Renal cortex interstitium (tissue), 11 donors: ENCODE data around the gene ZNF775. TPM values are rescaled to one million over a fixed set of nuclear protein-coding genes. Genes with fewer than 3 reads are reported as not detected.
A peak's percentile ranks its signal among the peaks of the same experiment; 100 is the strongest.

Source experiments
- DNase-seq, 11 donors: peaks; one replicate each; pipeline ENCODE4 v3.0.0-alpha.2; 2013; ENCODE audit warnings: low read depth in 9 of 11, low spot score in 4 of 11; ENCODE audit errors: extremely low read depth in 1 of 11
- polyA plus RNA-seq, 3 donors: library from polyadenylated mRNA; unstranded; fragments of 120-200 nt; gene quantifications; one replicate each; pipeline ENCODE4 v1.2.1, GENCODE V29; 2013; ENCODE audit not compliant: insufficient read length in 3 of 3

The ZNF775 gene
- polyA plus RNA-seq, 3 donors, result 3.8 to 7.0 (median 7.0) TPM

DNA sequence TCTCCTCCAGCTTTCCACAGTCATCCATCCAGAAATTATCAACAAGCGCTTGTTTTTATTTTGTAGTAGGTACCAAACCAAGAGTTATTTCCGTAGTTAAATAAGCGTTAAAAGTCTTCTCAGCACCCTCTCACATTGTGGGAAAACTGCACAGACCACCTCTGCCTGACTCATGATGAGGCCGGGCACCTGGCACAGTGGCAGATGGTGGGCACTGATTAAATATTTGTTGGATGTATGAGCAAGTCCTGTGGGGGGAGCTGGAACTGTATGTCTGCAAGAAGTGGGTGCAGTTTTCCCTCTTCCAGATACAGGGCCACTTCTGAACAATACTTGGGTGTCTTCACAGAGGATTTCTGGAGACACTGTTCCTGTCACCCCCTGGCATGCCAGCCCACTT lies 15.8 kb upstream of the ZNF775 start:
- no peak for DNase-seq

DNA sequence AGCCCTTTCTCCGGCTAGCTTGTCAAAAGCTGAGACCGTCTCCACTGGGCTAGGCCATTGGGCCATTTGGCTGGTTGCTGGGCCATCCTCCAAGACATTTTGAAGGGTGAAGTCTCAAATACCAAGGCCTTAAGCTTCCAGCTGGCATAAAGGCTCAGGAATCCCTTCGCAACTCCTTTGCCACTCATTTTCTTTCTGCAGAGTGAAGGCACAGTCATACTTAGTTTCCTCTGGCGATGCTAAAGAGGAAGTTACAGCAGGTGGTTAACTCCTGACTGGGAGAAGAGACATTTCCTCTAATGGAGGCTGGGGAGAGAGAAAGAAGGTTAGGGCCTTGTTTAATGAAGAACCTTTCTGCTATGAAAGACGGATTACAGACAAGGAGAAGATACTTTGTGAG lies 15.3 kb upstream of the ZNF775 start:
- DNase-seq, result no peak

DNA sequence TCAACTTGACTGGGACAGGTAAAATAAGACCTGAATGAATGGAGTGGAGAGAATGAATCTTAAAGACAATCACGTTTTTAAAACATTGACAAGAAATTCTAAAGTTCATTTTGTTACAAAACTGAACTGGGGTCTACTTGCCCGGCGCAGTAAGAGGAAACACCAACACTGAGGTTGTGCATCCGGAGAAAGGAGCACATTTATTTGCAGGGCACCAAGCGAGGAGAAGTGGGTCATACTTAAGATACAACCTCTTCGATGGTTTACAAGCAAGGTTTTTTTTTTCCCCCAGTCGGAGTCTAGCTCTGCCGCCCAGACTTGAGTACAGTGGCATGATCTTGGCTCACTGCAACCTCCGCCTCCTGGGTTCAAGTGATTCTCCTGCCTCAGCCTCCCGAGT lies 13.9 kb upstream of the ZNF775 start:
- no peak for DNase-seq

DNA sequence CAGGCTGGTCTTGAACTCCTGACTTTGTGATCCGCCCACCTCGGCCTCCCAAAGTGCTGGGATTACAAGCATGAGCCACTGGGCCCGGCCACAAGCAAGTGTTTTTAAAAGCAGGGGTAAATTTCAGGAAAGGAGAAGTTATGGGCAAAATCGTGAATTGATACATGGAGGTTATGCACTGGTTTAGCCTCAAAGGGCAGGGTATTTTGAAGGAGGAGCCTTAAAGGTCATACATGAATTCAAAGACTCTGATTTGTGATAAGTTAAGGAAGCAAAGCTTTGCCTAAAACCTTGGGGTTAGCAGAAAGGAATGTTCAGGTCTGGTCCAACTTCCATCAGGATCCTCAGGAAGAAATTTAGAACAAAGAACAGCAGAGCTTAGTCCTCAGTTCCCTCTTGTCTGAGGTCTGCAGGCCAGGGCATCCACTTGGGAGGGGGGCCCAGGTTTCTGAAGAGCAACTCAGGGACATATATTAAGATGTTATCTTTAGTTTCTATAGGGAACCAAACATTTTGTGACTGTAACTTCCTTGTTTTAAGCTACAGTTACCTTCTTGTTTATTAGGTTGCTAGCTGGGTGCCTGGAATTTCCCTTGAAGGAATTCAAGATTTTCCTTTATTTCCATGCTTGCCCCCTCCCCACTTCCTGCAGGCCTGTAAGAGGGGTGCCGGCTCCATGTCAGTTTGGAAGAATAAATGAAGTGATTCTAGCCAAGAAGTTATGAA lies 13.3 kb upstream of the ZNF775 start:
- no peak for DNase-seq

DNA sequence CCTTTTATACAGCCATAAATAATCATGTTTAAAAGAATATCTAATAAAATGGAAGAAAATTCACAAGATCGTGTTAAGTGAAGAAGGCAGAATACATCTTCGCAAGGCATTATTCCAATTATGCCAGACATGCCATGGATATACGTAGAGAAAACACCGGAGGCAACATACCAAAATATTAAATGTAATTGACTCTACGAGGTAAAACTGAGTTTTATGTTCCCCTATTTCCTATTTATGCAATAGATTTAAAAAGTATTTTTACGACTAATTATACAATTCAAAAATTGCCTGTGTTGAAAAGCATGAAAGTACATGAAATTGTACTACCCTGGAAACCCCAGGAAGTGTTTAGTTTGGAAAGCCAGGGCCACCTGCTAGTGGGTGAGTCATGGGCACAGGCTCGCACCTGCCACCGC lies 11.4 kb upstream of the ZNF775 start:
- DNase-seq, result no peak

DNA sequence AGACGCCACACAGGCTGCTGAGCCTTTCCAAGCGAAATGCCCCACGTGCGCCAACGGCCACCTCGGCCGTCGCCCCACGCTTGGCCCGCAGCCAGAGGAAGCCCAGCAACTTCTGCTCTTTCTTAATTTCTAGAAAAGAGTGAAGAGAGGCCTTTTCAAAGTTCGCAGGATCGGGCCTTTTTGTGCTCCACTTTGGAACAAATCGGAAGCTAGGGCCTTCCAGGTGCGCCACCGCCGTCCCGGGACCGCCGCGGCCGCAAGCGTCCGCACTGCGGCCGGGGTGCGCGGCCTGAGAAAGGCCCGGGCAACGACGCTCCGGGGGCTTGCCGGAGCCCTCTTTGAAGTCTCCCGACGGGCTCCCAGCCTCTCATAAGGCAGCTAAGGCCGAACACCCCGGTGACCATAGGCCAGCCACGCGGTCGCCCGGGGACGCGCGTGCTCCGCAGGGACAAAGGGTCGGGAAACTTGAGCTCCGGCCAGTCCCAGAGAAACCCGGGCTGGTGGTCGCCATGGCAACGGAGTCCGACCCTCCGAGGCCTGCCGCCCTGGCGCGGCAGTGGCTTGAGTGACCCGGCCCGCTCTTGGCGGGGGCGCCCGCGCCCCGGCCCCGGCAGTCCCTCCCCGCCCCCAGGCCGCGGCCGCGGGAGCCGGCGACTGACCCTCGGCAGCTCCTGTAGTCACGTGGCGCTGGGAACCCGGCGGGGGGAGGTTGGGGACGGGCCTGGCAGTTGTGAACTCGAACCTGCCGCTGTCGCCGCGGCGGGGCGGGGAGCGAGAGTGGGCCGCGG lies 10.8 kb upstream of the ZNF775 start, which contains the start of gene REPIN1:
TSS of gene REPIN1 (plus strand) at position 727 of the 788 bp plus-strand sequence. CDS start 890 bp downstream, outside the sequence.
- DNase-seq, result peak in 9 of 11 donors; percentile 50 to 90 (median 83)

DNA sequence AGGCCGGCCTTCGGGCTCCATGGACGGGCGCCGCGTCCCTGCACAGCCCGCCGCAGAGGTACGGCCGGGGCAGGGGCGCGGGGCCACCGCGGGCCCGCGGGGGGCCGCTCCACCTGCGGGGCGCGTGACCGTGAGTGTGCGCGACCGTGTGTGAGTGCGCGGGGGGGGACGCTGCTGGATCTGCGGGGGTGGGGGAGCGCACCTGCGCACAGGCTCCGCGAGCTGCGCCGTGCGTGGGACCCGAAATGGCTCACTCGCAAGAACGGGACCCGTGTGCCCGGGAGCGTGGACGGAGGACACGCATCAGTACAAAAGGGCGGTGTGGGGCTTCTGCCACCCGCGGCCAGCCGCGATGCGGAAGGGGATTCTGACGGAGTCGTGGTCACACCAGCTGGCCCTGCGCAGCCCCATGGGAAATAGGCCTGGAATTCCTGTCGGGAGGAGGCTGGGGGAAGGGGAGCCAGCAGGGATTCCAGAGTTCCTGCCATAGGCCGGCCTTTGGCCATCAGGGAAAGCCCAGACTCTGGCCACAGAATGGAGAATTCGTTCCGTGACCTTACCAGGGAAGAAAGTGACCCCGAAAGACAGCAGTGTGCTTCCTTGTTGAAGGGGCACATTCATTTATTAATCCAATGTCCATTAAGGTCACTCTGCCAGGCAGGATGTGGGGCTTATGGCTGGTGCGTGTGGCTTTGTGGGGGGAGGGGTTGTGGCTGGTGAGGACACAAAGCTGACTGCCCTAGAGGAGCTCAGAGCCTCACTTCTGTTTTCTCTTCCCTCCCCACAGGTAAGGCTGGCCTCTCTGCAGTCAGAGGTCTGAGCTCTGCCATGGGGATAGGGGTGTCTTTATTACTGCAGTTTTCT lies 10.0 kb upstream of the ZNF775 start:
- DNase-seq, result peak in 6 of 11 donors; percentile 51 to 82 (median 71)

DNA sequence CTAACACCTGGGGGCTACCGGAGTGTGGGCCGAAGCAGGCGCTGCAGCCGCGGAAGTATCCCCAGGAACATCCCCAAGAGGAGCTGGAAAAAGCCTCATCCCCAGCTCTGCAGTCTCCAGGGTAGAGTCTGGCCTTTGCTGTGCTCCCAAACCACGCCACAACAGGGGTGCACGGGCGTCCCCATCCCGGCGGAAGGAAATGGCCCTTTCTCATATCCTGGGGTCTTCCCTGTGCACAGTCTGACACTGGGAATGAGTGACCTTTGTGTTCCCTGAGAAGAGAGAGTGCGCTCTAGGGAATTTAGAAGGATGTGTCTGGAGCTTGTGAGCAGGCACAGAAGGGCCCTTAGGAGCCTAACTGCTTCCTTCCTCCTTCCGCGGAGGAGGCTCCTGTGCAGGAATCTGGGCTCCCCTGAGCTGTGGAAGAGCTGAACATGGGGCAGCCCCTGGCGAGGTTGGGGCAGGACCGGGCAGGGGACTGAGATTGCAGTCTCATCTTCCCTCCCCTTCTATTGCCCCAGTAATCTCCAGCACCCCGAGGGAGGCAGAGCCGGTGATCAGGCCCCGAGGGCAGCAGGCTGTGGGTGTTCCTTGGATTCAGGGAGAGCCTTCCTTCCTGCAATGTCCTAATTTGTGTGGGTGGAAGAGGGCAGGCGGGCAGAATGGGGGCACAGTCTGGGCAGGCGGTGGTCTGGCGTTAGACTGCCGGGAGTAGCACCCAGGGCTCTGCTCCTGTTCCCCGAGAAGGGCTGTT lies 9.2 kb upstream of the ZNF775 start:
- DNase-seq, result no peak

DNA sequence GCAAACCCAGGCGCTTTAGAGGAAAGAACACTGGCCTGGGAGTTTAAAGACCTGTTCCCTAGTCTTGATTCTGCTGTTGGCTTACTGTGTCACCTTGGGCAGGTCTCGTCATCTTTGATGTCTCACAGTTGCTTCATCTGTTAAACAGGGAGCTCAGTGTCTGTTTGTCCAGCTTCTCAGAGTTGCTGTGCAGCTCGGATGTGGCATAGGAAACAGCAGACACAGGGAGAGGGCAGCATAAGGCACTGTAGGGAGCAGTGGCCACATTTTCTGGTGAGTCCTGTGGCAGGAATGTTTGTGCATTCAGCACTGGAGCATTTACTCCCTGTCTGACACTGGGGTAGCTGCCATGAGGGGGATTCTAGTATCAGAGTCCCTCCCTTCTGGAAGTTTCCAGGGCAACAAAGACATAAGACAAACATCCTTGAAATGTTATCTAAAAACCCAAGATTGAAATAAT lies 8.5 kb upstream of the ZNF775 start:
- no peak for DNase-seq

DNA sequence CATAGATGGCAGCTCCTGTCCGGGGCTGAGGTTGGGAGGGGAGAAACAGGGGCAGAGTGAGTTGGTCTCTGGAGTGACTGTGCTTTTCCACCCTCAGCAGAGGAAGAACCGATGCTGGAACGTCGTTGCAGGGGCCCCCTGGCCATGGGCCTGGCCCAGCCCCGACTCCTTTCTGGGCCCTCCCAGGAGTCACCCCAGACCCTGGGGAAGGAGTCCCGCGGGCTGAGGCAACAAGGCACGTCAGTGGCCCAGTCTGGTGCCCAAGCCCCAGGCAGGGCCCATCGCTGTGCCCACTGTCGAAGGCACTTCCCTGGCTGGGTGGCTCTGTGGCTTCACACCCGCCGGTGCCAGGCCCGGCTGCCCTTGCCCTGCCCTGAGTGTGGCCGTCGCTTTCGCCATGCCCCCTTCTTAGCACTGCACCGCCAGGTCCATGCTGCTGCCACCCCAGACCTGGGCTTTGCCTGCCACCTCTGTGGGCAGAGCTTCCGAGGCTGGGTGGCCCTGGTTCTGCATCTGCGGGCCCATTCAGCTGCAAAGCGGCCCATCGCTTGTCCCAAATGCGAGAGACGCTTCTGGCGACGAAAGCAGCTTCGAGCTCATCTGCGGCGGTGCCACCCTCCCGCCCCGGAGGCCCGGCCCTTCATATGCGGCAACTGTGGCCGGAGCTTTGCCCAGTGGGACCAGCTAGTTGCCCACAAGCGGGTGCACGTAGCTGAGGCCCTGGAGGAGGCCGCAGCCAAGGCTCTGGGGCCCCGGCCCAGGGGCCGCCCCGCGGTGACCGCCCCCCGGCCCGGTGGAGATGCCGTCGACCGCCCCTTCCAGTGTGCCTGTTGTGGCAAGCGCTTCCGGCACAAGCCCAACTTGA lies 7.8 kb upstream of the ZNF775 start:
- DNase-seq, result no peak

DNA sequence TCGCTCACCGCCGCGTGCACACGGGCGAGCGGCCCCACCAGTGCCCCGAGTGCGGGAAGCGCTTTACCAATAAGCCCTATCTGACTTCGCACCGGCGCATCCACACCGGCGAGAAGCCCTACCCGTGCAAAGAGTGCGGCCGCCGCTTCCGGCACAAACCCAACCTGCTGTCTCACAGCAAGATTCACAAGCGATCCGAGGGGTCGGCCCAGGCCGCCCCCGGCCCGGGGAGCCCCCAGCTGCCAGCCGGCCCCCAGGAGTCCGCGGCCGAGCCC lies 7.2 kb upstream of the ZNF775 start:
- DNase-seq, result no peak

DNA sequence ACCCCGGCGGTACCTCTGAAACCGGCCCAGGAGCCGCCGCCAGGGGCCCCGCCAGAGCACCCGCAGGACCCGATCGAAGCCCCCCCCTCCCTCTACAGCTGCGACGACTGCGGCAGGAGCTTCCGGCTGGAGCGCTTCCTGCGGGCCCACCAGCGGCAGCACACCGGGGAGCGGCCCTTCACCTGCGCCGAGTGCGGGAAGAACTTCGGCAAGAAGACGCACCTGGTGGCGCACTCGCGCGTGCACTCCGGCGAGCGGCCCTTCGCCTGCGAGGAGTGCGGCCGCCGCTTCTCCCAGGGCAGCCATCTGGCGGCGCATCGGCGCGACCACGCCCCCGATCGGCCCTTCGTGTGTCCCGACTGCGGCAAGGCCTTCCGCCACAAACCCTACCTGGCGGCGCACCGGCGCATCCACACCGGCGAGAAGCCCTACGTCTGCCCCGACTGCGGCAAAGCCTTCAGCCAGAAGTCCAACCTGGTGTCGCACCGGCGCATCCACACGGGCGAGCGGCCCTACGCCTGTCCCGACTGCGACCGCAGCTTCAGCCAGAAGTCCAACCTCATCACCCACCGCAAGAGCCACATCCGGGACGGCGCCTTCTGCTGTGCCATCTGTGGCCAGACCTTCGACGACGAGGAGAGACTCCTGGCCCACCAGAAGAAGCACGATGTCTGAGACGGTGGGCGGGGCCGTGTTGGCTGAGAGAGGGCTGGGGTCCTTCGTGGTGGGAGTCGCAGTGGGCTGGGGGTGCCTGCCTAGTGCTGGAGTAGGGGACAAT lies 6.7 kb upstream of the ZNF775 start:
- DNase-seq, result no peak

DNA sequence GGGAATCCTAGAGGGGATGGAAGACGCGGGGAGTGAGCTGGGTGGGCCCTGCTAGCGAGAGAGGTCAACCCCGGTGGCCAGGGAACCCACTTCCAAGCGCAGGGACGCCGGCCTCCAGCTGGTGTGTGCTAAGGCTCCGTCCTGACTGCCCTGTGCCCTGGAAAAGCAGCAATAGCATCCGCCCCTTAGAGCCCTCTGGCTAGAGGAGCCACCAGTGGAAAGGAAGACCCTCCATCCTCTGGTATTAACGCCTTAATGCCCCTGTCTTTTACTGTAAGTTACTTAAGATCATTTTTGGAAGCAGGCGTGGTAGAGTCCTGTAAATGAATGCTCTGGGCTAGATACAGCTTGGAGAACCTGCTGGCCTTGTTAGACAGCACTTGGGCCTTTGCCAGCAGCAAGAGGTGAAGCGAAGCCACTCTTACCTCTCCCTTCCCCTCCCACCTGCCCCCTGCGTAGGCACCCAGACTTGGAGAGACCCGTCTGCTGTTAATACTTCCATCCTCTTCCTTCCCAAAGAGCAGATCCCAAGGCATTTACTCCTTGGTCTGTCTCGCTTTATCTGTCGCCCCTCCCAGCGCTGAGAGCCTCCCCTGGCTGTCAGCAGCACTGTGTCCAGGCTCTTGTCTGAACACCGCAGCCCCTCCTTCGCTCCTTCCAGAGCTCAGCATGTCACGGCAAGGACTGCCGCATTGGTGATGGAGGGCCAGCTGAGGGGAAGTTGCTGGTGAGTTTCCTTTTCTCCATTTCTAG lies 5.9 kb upstream of the ZNF775 start:
- no peak for DNase-seq

DNA sequence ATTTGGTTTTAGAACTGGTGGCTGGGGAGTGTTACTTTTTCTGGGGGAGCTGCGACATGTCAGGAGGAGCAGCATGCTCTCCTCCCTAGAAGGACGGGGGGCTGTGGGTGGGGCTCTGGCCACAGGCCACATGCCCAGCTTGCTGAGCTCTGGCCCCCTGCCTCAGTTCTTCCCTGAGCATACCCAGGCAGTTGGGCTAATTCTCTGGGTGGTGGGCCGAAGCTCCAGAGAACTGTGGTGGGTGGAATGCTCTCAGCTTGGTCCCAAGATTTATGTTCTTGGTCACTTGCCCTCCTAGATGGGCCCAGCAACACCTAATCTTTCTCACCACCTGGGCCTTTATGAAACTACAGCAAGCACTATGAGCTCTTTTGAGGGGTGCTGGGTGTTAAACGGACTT lies 5.1 kb upstream of the ZNF775 start:
- DNase-seq, result no peak

DNA sequence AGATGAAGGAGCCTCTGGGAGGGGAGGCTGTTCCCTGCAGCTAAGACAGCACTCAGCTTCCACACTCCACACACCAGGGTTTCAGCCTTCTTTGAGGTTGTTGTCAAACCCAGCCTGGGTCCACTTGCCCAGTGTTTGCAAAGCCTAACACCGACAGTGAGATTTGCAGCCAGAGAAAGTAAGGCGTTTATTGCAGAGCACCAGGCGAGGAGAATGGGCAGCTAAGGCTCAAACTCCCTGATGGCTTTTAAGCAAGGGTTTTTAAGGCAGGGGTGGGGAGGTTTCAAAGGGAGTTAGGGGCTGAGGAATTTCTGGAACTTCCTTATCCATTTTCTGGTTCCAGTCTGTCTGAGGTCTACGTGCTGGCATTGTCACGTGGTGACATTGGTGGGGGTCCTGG lies 4.7 kb upstream of the ZNF775 start:
- no peak for DNase-seq

DNA sequence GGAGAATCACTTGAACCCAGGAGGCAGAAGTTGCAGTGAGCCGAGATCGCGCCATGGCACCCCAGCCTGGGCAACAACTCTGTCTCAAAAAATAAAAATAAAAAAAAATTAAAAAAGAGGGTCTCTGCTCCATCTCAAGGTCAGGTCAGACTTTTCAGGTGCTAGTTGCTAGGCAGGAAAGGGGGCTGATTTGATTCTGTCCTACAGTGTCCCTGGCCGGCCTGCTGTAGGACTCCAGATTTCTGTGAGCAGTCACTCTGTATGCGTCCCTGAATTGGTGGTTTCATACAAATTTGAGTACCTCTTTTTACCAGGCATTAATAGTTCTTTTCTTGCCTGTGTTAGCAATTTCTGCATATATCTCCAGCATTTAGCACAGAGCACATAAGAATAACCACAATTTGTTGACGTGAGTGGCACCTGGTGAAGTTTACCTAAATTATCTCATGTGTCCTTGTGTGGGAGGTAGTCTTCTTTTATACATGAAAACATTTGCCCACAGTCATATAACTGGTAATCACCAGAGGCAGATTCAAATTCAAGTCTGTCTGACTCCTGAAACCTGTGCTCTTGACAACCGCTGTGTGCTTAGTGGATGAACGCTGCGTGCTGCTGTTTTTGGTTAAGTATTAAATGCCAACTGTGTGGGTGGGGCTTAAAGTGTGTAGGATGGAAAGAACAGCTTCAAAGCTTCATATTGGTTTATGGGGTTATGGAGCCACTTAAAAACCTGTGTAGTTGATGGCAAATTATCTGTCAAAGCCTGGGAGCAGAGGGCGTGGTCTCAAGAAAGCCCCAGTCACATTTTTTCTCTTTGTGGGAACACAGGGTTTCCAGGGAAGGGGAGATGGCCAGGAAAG lies 3.2 kb upstream of the ZNF775 start:
- no peak for DNase-seq
